HG03045 (cell line): ENCODE data around the gene RAB31.
"Not testable (repeated sequence)": the region's sequence is repeated elsewhere in the genome, so short reads cannot be mapped to it uniquely, and the experiment has no call there.

Source experiments
- ATAC-seq: cut with Tn5 transposase; IDR thresholded peaks from one replicate; pipeline ENCODE4 v1.9.1; 2021; ENCODE audit warnings: mild to moderate bottlenecking, moderate library complexity; ENCODE audit not compliant: unreplicated experiment

Gene RAB31

GRCh38 chr18:9835113-9835755 is 127.1 kb downstream of the RAB31 start:
- ATAC-seq, result no peak

GRCh38 chr18:9835825-9836224 is 127.7 kb downstream of the RAB31 start:
- no peak for ATAC-seq

DNA sequence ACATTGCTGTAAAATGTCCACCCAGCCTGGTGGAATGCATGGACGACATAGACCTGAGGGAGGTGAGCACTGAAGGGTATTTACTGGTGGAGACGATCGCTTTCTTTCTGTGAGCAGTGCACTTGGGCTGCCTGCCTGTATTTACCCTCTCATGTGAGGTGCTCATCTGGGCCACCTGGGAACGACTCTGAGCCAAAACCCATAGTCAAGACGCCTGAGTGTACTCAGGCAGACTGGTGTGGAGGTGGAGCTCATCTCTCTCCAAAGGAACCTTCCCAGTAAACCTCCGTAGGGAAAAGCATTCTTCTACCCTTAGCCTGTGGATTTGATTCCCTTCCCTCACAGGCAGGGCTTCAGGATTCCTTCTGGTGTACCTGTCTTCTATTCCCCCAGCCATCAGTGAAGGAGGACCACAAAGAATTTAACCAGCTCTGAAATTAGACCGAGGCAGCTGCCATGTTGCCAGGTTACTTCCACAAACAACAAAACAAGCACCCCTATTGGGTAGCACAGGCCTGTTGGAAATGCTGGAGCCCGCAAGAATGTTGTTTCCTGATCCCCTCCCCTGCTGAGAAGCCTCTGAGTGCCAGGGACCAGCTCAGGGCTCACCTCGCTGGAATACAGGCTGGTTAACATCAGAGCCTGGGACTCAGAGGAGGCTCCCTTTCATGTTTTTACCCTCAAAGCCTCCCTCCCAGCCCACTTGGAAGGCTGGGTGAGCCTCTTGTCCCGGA is 130.2 kb downstream of the RAB31 start:
- no peak for ATAC-seq

DNA sequence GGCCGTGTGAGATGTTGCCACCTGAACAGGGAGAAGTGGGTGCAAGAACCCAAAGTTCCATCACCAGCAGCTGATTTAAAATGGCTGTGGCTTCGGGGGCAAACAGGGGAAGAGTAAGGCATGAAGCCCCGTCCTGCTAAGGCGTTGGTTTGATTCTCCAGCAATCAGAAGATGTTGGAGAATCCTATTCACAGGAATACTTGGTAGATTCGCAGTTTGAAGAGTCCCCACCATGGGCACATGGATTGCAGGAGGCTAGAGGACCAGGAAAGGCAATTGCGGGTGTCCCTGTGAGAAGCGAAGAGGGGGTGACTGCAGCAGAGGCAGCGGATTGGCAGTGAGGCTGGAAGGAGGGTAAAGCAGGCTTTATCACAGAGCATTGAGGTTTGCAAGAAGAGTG is 131.1 kb downstream of the RAB31 start:
- ATAC-seq, result no peak

- ATAC-seq, result no peak
Measured at GRCh38 chr18:9839853-9840252, 131.8 kb downstream of the RAB31 start.

GRCh38 chr18:9841752-9842151 is 133.7 kb downstream of the RAB31 start:
- no peak for ATAC-seq

DNA sequence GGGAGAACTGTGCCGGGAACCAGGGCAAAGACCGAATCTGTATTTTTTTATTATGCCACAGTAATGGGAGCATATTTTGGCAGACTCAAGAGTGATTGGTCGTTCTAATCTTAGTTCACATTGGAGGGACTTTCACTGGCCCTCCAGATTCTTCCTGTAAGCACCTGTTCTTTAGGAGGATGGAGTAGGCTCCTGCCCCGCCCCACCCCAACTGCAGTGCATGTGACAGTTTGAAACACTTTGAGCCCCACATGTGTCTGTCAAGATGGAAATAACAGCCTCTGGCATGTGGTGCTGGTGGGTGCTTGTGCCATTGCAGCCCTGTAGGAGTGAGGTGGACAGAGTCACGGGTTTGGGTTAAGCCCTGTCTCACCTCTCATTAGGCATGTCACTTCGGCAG is 134.3 kb downstream of the RAB31 start:
- ATAC-seq, result no peak

GRCh38 chr18:9845256-9845655 is 137.2 kb downstream of the RAB31 start:
- no peak for ATAC-seq

DNA sequence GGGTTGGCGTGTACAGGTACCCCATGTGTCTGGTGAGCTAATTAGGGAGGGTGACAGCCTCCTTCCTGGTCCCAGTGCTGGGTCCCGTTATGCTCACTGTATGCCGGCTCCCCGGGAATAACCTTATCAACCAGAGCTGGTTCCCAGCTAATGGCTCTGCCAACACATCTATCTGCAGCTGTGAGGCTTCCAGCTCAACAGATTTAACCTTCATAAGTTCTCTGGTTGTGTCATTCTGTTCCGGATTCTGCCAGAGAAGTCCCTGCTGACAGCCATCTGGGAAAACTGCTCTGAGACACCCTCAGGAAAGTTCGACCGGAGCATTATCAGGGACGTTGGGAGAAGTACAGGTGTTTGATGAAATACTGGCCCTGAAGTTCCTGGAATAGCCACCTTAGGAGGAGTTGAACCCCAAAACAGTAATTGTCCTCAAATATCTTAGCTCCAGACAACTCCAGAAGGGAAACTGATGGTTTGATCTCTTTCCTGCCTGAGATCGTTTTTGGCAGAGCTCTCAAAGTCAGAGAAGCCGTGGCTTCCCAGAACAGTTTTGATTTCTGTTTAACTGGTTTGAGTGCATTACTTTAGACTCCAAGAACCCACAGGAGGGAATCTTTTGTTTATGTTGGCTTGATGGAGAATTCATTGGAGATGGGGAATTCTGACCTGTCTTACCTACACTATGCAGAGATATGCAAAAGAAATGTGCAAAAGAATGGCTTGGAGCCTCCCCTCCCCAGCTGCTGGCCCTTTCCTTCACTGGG is 138.2 kb downstream of the RAB31 start:
- ATAC-seq, result no peak

DNA sequence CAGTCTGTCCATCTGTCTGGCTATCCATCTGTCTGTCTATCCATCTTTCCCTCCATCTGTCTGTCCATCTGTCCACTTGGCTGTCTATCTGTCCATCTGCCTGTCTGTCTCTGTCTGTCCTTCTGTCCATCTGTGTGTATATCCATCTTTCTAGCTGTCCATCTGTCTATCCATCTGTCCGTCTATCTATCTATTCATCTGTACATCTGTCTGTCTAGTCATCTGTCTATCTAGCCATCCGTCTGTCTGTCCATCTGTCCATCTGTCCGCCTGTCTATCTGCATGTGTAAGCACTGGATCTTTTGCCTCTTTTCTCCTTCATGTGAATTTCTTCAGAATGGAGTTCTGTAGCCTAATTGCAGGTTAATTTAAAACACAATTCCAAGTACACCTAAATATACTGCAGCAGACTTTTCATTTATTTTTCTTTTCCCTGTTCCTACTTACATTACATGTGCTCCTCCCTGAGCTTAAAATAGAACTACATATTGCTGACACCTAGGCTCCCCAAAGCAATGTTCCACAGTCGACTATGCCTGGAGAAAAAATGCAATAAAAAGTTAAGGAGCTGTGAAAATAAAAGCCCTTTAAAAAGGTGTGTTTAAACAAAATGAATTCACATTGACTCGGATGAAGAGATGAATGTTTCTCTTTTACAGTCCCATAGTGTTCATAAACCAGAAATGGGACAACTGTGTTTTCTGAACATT is 140.2 kb downstream of the RAB31 start:
- no peak for ATAC-seq

DNA sequence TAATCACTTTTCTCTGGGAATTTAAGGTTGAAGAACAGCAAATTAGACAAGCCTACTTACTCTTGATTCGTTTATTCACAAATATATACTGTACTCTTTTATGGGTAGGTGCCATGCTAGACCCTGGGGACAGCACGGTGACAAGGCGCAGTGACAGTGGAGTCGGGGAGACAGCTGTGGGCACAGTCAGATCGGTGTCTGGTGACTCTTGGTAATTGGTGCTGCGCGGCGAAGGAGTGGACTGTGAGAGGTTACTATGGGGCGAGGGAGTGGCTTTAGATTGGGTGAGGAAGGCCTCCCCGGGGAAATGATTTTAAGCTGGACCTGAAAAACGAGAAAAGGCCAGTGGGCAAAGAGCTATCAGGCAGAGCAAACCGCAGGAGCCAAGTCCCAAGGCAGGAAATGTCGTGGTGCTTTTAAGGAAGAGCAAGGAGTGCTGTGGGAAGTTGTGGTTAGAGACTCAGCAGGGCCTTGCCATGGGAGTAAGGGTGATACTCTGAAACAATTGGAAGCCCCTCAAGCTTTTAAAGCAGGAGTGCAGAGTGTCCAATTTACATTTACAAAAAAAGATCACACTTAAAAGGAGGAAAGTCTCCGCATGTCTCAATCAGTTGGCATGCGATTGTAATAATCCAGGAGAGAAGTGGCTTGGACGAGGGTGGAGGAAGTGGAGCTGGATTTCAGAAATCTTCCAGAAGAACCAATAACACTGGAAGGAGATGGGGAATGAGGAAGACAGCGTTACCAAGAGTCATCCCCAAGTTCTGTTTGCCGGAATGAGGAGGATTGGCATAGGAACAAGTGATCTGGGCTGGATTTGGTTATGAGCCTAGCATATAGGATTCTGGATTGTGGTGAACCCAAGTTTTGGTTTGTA is 141.5 kb downstream of the RAB31 start:
- no peak for ATAC-seq

GRCh38 chr18:9850309-9850708 is 142.2 kb downstream of the RAB31 start:
- no peak for ATAC-seq

GRCh38 chr18:9851511-9851910 is 143.4 kb downstream of the RAB31 start:
- no peak for ATAC-seq

DNA sequence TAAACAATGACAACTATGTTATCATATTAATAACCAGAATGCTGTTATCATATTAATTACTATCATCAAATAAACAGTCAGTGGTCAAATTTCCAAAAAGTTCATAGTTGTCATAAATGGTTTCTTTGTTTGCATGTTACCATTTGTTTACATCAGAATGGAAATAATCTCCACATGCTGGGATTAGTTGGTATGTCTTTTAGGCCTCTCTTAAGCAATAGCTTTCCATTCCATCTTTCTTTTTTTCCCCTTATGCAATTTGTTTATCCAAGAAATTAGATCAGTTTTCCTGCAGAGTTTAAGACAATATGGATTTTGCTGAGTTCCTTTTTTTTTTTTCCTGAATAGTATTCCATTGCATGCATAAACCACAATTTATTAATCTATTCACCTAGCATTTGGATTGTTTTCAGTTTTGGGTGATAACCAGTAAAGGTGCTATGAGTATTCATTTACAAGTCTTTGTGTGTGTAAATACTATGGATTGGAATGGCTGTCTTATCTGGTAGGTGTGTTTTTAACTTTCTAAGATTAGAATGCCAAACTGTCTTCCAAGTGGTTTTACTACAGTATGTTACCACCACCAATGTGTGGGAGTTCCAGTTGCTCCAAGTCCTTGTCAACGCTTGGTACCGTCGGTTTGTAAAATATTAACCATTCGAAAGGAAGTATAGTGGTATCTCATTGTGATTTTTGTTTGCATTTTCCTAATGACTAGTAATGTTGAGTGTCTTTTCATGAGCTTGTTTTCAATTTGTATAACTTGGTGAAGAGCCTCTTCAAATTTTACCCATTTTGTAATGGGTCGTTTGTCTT is 144.4 kb downstream of the RAB31 start:
- no peak for ATAC-seq

DNA sequence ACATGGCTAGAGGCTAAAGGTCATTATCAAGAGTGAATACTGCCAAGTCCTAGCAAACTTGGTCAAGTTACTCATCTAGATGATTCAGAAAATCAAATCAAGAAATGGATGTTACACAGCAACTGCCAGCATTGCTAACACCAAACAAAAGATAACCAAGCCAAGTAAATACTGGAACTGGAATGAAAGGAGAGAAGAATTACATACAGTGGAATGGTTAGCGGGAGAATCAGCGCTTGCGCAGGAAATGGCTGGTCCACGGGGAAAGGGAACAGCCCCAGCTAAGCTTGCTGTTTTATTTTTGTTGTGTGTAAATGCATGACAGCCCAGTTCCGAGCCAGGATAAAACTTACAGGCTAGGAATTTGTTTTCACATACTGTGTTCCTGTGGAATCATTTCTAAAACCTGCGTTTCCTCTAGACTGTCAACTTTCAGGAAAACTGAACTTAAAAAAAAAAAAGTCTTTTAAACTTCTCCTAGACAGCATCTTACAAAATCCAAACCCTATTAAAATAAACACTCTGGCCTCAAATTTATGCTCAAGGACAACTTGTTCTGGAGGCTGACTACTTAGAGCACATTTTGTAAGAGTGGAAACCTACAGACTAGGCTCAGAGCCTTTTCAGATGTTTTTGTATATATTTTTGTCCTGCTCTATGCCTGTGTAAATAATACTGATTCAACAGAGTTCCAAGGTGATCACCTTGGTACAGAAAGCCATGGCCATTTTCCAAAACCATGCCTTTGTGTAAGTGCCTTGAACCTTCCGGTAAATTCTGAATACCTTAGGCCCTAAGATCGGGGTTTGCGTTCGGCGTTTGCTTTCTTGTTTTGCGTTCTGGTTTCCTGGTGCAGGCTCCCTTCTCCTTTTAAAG is 146.9 kb downstream of the RAB31 start:
- ATAC-seq, result no peak

DNA sequence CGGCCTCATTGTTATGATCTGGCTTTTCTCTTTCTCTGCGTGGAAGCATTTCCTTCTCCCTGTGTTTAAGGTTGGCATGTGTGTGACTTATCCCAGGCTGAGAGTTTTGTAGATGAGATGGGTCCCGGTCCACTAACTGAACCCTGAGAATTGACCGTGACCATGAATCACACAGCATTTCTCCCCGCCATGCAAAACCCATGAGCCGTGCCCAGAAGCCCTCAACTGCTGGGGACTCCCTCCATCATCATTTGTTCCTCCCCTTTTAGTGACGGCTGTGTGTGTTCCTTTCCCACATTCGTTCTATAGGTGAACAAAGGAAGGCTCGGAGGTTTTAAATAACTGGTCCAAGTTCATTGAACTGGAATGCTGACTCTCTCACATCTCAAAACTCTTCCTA is 147.6 kb downstream of the RAB31 start:
- ATAC-seq, result no peak

DNA sequence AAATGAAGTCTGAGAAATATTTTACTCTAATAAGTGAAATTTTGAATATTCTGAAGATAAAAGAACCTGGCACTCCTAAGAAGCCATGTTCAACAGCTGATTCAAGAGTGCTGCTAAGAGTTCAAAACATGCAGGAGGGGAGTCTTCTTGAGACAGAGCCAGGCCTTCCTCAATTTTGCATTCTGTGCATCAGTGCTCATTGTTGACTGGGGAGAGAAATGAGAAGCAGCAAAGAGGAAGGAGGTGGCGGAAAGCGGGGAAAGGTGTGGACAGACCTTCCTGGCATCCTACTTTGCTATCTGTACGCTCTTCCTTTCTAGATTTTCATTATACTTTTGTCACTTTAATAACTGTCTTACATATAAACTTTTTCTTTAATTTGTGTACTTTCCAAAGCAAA is 148.0 kb downstream of the RAB31 start:
- ATAC-seq, result no peak

- not testable (repeated sequence) for ATAC-seq
Measured at GRCh38 chr18:9857479-9857998, 149.4 kb downstream of the RAB31 start.
